Right atrium auricular region (tissue), 2 donors: ENCODE measurements around the gene PIK3R5. TPM values are rescaled to one million over a fixed set of nuclear protein-coding genes. Genes with fewer than 3 reads are reported as not detected.

ENCODE experiments used
- DNase-seq: peaks from one replicate; pipeline ENCODE4 v3.0.0-alpha.2; 2019; ENCODE audit warnings: low spot score
- H3K27ac ChIP-seq, 2 donors: fragments of 200-600 bp; sonication (generic); 1 replicate in 1 of 2; 2 replicates in 1 of 2; pipeline ENCODE4 v1.5.1; 2016 to 2019
- H3K27me3 ChIP-seq, 2 donors: fragments of 200-600 bp; sonication (generic); one replicate each; pipeline versions ENCODE4 v1.5.1 to v1.6.0; 2017 to 2019
- H3K36me3 ChIP-seq: fragments of 200-600 bp; sonication (generic); one replicate; pipeline ENCODE4 v1.5.1; 2016
- H3K4me1 ChIP-seq, 2 donors: fragments of 200-600 bp; sonication (generic); one replicate each; pipeline versions ENCODE4 v1.5.1 to v1.6.0; 2017 to 2019
- H3K4me3 ChIP-seq, 2 donors: fragments of 200-600 bp; sonication (generic); 1 replicate in 1 of 2; 2 replicates in 1 of 2; pipeline ENCODE4 v1.5.1; 2017 to 2019; ENCODE audit warnings: mild to moderate bottlenecking in 1 of 2, moderate library complexity in 1 of 2
- H3K9me3 ChIP-seq, 2 donors: fragments of 200-600 bp; sonication (generic); one replicate each; pipeline ENCODE4 v1.5.1; 2019
- CTCF ChIP-seq, 2 donors: fragments of 200-600 bp; sonication (generic); IDR thresholded peaks; one replicate each; pipeline ENCODE4 v1.5.1; 2019; ENCODE audit warnings: antibody characterized with exemption in 2 of 2
- total RNA-seq, 2 donors: library from RNA; depleted of rRNA; stranded (reverse); fragments of >200 nt; gene quantifications; one replicate each; pipeline ENCODE4 v1.1.0, GENCODE V29; 2016

Gene PIK3R5
- total RNA-seq, 2 donors from 2014 or later = 5.0 to 7.5 TPM

GRCh38 chr17:8875436-8875835, 90.1 kb downstream of the PIK3R5 start:
- no peaks in the 10 kb centered on the region for H3K27me3 ChIP-seq
- no peak overlapping the region for H3K4me3 ChIP-seq
- TF ChIP-seq CTCF (IDR thresholded peaks at IDR 0.05) = no peak
- no peaks in the 10 kb centered on the region for H3K9me3 ChIP-seq
- H3K4me1 ChIP-seq = peaks cover 0 to 16% of the 10 kb centered on the region in 2 donors
- no peak overlapping the region for H3K27ac ChIP-seq
- H3K36me3 ChIP-seq = no peaks in the 10 kb centered on the region
- DNase-seq = no peak

- no peaks in the 10 kb centered on the region for H3K27me3 ChIP-seq
Measured at GRCh38 chr17:8873801-8874715, 91.4 kb downstream of the PIK3R5 start.

GRCh38 chr17:8872705-8873435, 92.6 kb downstream of the PIK3R5 start:
- no peak for DNase-seq
- H3K27me3 ChIP-seq = no peaks in the 10 kb centered on the region
- TF ChIP-seq CTCF (IDR thresholded peaks at IDR 0.05) = no peak
- no peaks in the 10 kb centered on the region for H3K36me3 ChIP-seq
- H3K27ac ChIP-seq = no peak overlapping the region
- H3K4me3 ChIP-seq = no peak overlapping the region
- H3K4me1 ChIP-seq = peaks cover 0 to 16% of the 10 kb centered on the region in 2 donors
- H3K9me3 ChIP-seq = no peaks in the 10 kb centered on the region

More at GRCh38 chr17:8873801-8874715, 91.4 kb downstream of the PIK3R5 start:
- no peak overlapping the region for H3K27ac ChIP-seq
- H3K4me1 ChIP-seq = peaks cover 0 to 16% of the 10 kb centered on the region in 2 donors
- TF ChIP-seq CTCF (IDR thresholded peaks at IDR 0.05) = no peak
- no peak for DNase-seq
- no peak overlapping the region for H3K4me3 ChIP-seq
- no peaks in the 10 kb centered on the region for H3K9me3 ChIP-seq
- H3K36me3 ChIP-seq = no peaks in the 10 kb centered on the region

- Histone ChIP-seq H3K36me3 (no peaks in the 10 kb centered on the region), H3K9me3 (no peaks in the 10 kb centered on the region), H3K27ac (no peak overlapping the region), H3K4me3 (no peak overlapping the region), H3K4me1 (peaks cover 0 to 16% of the 10 kb centered on the region in 2 donors), H3K27me3 (no peaks in the 10 kb centered on the region)
- TF ChIP-seq CTCF (IDR thresholded peaks at IDR 0.05) = no peak
- no peak for DNase-seq
Measured at GRCh38 chr17:8872036-8872704, 93.3 kb downstream of the PIK3R5 start.

GRCh38 chr17:8871081-8871581, 94.4 kb downstream of the PIK3R5 start:
- no peaks in the 10 kb centered on the region for H3K36me3 ChIP-seq
- H3K27ac ChIP-seq = no peak overlapping the region
- no peak for TF ChIP-seq CTCF (IDR thresholded peaks at IDR 0.05)
- no peaks in the 10 kb centered on the region for H3K27me3 ChIP-seq
- H3K4me3 ChIP-seq = no peak overlapping the region
- no peaks in the 10 kb centered on the region for H3K9me3 ChIP-seq
- no peak for DNase-seq
- H3K4me1 ChIP-seq = peaks cover 0 to 21% of the 10 kb centered on the region in 2 donors
